ENCODE data around the gene RPL36A. TPM values are rescaled to one million over a fixed set of nuclear protein-coding genes. Genes with fewer than 3 reads are reported as not detected.

The RPL36A gene
- total RNA-seq, 6 experiments from 2014 or later: 127 to 361 (median 160) TPM

DNA sequence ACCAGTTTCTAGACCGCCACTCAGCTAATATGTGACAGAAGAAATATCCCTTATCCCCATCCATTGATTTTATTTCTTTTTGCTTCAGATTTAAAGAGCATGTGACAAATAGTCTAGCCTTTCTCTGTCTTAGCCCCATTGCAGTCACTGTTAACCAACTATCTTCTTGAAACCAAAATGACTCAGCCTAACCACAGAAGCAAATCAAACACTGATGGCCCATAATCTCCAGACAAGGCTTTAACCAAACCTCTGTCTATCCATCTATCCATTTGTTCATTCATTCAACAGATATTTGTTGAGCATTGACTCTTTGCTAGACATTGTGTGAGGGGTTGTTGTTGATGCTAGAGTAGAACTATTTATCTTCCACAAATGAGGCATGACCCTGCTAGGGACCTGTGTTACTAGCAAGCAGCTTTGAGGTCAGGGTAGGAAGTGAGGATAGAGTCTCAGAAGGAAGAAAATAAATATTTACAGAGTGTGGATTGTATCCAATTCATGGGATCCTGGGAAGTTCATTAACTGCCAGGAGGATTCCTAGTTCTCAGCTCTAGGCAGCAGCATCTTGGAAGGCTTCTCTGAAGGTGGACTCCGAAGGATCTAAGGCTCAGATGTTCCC, 39.8 kb downstream of the RPL36A start:
- Mint-ChIP-seq H3K9me3 (no peaks in the 10 kb centered on the region), H3K4me3 (peak overlapping the region; percentile 78), H3K27me3 (ENCODE audit: insufficient read depth) (no peaks in the 10 kb centered on the region; the same call in 1 of the 2 replicates), H3K4me1 (ENCODE audit: low read depth) (peaks cover 18% of the 10 kb centered on the region), H3K27ac (peak overlapping the region; percentile 87), H3K36me3 (ENCODE audit: low read depth) (peaks cover 4% of the 10 kb centered on the region; the same call in 1 of the 2 replicates)
- DNase-seq: peak; percentile 23
- TF ChIP-seq, protein P1, sequence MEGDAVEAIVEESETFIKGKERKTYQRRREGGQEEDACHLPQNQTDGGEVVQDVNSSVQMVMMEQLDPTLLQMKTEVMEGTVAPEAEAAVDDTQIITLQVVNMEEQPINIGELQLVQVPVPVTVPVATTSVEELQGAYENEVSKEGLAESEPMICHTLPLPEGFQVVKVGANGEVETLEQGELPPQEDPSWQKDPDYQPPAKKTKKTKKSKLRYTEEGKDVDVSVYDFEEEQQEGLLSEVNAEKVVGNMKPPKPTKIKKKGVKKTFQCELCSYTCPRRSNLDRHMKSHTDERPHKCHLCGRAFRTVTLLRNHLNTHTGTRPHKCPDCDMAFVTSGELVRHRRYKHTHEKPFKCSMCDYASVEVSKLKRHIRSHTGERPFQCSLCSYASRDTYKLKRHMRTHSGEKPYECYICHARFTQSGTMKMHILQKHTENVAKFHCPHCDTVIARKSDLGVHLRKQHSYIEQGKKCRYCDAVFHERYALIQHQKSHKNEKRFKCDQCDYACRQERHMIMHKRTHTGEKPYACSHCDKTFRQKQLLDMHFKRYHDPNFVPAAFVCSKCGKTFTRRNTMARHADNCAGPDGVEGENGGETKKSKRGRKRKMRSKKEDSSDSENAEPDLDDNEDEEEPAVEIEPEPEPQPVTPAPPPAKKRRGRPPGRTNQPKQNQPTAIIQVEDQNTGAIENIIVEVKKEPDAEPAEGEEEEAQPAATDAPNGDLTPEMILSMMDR (IDR thresholded peaks at IDR 0.05): no peak

DNA sequence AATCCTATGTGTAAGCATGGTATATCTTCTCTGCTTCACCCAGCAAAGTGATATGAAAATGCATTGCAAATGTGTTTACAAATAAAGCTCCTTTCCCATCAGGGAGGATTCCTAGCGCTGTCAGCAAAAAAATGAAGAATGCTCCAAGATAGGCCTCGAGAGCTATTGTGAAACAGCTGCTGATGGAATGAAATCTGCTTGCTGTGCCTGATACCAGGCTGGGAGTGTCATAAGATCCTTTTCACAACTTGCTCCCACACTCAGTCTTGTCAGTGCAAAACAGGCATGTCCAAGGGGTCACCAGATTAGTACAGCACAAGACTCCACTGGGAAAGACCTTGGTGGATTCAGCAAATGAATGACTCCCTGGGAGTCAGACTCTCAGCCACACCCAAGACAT, 51.3 kb downstream of the RPL36A start:
- H3K4me1 Mint-ChIP-seq (ENCODE audit: low read depth): no peaks in the 10 kb centered on the region
- no peaks in the 10 kb centered on the region for H3K9me3 Mint-ChIP-seq
- DNase-seq: no peak
- no peak overlapping the region for H3K27ac Mint-ChIP-seq
- H3K27me3 Mint-ChIP-seq (ENCODE audit: insufficient read depth): no peaks in the 10 kb centered on the region
- peaks cover 16% of the 10 kb centered on the region for H3K36me3 Mint-ChIP-seq (ENCODE audit: low read depth)
- TF ChIP-seq, protein P1 (IDR thresholded peaks at IDR 0.05): no peak
- H3K4me3 Mint-ChIP-seq: no peak overlapping the region

Other genes with a start within 250 kb of the RPL36A start
- under 1 TPM; 0.30 to 0.55 (median 0.37) TPM for gene DRP2, start 171.2 kb upstream of the RPL36A start, total RNA-seq (2021; fragmentation: NEBNext Ultra II Directional; extraction: Animal tissue kit (Norgen Biotek cat#: 25700))
- gene TAF7L, start 99.7 kb upstream of the RPL36A start, total RNA-seq (2021; fragmentation: NEBNext Ultra II Directional; extraction: Animal tissue kit (Norgen Biotek cat#: 25700)): under 1 TPM; 0.15 to 0.59 (median 0.36) TPM
- 10 to 100 TPM; 15.2 to 23.8 (median 19.7) TPM for gene TIMM8A, start 42.3 kb upstream of the RPL36A start, total RNA-seq (2021; fragmentation: NEBNext Ultra II Directional; extraction: Animal tissue kit (Norgen Biotek cat#: 25700))
- gene BTK, start 4.8 kb upstream of the RPL36A start, total RNA-seq (2021; fragmentation: NEBNext Ultra II Directional; extraction: Animal tissue kit (Norgen Biotek cat#: 25700)): not detected
- 10 to 100 TPM; 40.3 to 65.8 (median 45.0) TPM for gene GLA, start 16.9 kb downstream of the RPL36A start, total RNA-seq (2021; fragmentation: NEBNext Ultra II Directional; extraction: Animal tissue kit (Norgen Biotek cat#: 25700))
- gene HNRNPH2, start 17.2 kb downstream of the RPL36A start, total RNA-seq (2021; fragmentation: NEBNext Ultra II Directional; extraction: Animal tissue kit (Norgen Biotek cat#: 25700)): 10 to 100 TPM; 60.5 to 74.5 (median 68.1) TPM
- gene ARMCX4, start 94.4 kb downstream of the RPL36A start, total RNA-seq (2021; fragmentation: NEBNext Ultra II Directional; extraction: Animal tissue kit (Norgen Biotek cat#: 25700)): 10 to 100 TPM; 11.1 to 14.7 (median 12.9) TPM
- gene ARMCX1, start 159.5 kb downstream of the RPL36A start, total RNA-seq (2021; fragmentation: NEBNext Ultra II Directional; extraction: Animal tissue kit (Norgen Biotek cat#: 25700)): 10 to 100 TPM; 32.0 to 36.6 (median 33.7) TPM
- gene ARMCX6, start 227.0 kb downstream of the RPL36A start, total RNA-seq (2021; fragmentation: NEBNext Ultra II Directional; extraction: Animal tissue kit (Norgen Biotek cat#: 25700)): 100 to 1,000 TPM in 1 of 6 experiments, 10 to 100 TPM in 5; 79.5 to 101 (median 83.7) TPM
- gene ARMCX3, start 232.1 kb downstream of the RPL36A start, total RNA-seq (2021; fragmentation: NEBNext Ultra II Directional; extraction: Animal tissue kit (Norgen Biotek cat#: 25700)): 100 to 1,000 TPM in 2 of 6 experiments, 10 to 100 TPM in 4; 60.8 to 108 (median 63.2) TPM

Data from HFFc6 (cell line).